ENCODE data around the gene DIAPH1.
A peak's percentile ranks its signal among the peaks of the same experiment; 100 is the strongest.

Gene DIAPH1

DNA sequence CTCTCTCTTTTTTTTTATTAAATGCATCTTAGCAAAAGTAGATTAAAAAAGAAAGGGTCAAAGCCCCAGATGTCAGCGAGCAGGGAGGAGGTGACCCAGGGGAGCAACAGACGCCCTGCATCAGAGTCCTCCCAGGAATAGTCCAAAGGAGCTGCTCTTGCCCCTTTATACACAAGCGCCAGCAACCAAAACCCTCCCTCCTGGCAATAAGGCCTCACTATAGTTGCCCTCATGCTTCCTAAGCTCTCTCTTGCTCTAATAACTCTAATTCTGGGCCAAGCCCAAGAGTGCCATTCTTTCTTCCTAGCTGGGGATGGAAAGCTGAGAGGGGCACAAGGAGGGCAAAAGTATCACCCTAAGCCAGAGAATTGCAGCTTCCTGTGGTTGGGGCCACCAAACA, 103.7 kb downstream of the DIAPH1 start:
- H3K4me3 ChIP-seq (ENCODE audit: control insufficient read depth, low read depth, low read length): no peak overlapping the region
- DNase-seq (ENCODE audit: low read depth): no peak
- TF ChIP-seq, protein P1, sequence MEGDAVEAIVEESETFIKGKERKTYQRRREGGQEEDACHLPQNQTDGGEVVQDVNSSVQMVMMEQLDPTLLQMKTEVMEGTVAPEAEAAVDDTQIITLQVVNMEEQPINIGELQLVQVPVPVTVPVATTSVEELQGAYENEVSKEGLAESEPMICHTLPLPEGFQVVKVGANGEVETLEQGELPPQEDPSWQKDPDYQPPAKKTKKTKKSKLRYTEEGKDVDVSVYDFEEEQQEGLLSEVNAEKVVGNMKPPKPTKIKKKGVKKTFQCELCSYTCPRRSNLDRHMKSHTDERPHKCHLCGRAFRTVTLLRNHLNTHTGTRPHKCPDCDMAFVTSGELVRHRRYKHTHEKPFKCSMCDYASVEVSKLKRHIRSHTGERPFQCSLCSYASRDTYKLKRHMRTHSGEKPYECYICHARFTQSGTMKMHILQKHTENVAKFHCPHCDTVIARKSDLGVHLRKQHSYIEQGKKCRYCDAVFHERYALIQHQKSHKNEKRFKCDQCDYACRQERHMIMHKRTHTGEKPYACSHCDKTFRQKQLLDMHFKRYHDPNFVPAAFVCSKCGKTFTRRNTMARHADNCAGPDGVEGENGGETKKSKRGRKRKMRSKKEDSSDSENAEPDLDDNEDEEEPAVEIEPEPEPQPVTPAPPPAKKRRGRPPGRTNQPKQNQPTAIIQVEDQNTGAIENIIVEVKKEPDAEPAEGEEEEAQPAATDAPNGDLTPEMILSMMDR (IDR thresholded peaks at IDR 0.05; ENCODE audit: control insufficient read depth, insufficient read depth, low read depth, low read length, missing control alignments): no peak

DNA sequence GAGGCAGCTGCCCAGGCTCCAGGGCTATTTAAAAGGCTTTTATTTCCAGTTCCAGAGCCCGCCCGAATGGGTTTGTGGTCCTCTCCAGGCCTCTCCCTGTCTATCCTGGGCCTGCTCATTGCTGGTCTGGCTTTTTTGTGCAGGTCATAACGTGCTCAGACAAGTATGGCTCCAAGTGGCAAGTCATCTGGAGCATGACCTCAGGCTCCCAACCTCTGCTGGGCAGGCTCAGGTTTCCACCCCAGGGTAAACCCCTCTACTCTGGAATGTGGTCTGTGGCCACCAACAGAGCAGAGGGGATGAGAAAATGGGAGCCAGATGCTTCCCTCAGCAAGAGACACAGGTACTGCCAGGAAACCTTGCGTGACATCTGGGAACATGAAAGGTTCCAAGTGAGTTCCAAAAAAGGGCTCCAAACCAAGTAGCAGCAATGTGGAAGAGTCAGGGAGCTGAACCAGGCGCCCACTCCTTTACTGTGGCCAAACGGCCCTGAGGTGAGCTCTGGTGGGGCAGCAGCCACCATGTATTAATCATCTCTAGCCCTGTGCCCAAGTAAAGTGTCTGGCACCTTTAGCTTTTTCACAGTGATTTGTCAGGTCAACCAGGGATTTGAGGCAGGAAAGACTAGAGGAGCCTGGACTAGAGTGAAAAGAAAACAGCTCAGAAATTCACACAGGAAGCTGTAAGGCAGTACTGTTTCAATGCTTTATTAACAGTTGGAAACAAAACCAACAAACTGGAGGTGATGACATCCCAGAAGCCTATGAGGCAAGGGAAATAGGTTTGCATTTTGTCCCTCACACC, 104.3 kb downstream of the DIAPH1 start:
- H3K4me3 ChIP-seq (ENCODE audit: control insufficient read depth, low read depth, low read length): peak overlapping the region; percentile 34
- TF ChIP-seq, protein P1 (IDR thresholded peaks at IDR 0.05; ENCODE audit: control insufficient read depth, insufficient read depth, low read depth, low read length, missing control alignments): no peak
- DNase-seq (ENCODE audit: low read depth): no peak

DNA sequence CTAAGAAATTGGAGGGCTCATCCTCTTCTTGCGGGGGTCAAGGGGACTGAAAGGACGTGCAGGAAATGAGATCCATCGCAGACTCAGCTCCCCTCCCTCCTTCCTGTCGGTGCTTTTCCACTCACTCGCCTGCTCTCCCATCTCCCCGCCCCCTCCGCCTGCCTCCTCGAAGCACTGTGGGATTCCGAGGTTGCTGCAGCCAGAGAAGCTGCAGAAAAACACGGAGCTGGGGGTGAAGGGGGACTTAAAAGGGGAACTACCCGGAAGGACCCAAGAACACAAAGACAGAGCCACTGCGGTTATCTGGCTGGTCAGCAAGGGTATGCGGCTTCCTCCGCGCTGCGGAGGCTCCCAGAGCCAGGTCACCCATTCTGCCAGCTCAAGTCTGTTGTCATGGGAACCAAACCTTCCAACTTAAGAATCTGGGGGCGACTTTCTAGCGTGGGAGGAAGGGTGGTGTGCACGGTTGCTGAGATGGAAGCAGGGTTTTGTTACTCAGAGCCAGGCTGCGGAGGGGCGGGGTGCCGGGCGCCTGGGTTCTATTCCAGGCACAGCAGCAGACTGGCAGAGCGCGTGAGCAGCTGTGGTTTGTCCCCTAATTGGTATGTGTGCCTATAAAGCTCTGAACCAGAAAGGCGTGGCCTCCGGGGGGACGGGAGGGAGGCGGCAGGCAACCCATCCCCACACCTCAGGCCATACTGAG, 105.0 kb downstream of the DIAPH1 start:
- TF ChIP-seq, protein P1 (IDR thresholded peaks at IDR 0.05; ENCODE audit: control insufficient read depth, insufficient read depth, low read depth, low read length, missing control alignments): no peak
- H3K4me3 ChIP-seq (ENCODE audit: control insufficient read depth, low read depth, low read length): peak overlapping the region; percentile 34
- peak; percentile 76 for DNase-seq (ENCODE audit: low read depth)

DNA sequence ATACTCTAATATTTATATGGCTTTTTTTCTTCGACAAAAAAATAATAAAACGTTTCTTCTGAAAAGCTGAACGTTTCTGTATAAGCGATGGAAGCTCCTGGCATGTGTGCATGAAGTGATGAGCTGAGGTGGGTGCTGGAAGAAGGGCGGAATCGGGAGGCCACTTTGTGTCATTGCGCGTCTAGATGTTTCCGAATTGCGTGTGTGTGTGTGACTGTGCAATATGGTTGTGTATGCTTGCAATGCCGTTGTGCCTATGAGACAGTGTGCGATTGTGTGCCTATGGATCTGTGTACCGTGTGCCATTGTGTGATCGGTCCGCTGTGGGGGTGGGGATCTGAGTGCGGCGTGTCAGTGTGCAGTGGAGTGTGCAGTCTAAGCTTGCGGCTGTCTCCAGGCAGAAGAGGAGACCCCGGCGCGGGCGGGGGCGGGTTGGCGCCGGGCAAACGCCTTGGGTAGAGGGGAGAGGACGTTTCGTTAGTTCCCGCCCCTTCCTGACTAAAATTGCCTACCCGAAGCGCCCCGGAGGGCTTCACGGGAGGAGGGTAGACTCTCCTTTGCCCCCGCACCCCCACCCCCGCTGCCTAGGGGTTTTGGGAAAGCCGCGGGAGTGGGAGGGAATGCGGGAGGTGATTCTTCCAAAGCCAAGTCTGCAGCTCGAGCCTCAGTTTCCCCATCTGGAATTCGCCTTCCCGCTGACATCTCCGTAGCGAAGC, 105.7 kb downstream of the DIAPH1 start:
- no peak for DNase-seq (ENCODE audit: low read depth)

DNA sequence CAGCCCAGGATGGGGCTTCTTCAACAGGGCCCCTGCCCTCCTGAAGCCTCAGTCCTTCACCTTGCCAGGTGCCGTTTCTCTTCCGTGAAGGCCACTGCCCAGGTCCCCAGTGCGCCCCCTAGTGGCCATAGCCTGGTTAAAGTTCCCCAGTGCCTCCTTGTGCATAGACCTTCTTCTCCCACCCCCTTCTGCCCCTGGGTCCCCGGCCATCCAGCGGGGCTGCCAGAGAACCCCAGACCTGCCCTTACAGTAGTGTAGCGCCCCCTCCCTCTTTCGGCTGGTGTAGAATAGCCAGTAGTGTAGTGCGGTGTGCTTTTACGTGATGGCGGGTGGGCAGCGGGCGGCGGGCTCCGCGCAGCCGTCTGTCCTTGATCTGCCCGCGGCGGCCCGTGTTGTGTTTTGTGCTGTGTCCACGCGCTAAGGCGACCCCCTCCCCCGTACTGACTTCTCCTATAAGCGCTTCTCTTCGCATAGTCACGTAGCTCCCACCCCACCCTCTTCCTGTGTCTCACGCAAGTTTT, 106.3 kb downstream of the DIAPH1 start:
- H3K4me3 ChIP-seq (ENCODE audit: control insufficient read depth, low read depth, low read length): peak overlapping the region; percentile 12

More for the DNA sequence above, 105.7 kb downstream of the DIAPH1 start:
- TF ChIP-seq, protein P1 (IDR thresholded peaks at IDR 0.05; ENCODE audit: control insufficient read depth, insufficient read depth, low read depth, low read length, missing control alignments): no peak
- H3K4me3 ChIP-seq (ENCODE audit: control insufficient read depth, low read depth, low read length): peak overlapping the region; percentile 34

More for the DNA sequence above, 106.3 kb downstream of the DIAPH1 start:
- TF ChIP-seq, protein P1 (IDR thresholded peaks at IDR 0.05; ENCODE audit: control insufficient read depth, insufficient read depth, low read depth, low read length, missing control alignments): peak; percentile 93
- DNase-seq (ENCODE audit: low read depth): no peak
